SIG-M5 treated with dmso at 0.1 percent for 504 hours (cell line): ENCODE data around the gene COL23A1.

ENCODE experiments used
- DNase-seq: peaks from one replicate; lab custom pipeline; 2025; ENCODE audit not compliant: unreplicated experiment; lab: John Stamatoyannopoulos, UW

COL23A1 gene

DNA sequence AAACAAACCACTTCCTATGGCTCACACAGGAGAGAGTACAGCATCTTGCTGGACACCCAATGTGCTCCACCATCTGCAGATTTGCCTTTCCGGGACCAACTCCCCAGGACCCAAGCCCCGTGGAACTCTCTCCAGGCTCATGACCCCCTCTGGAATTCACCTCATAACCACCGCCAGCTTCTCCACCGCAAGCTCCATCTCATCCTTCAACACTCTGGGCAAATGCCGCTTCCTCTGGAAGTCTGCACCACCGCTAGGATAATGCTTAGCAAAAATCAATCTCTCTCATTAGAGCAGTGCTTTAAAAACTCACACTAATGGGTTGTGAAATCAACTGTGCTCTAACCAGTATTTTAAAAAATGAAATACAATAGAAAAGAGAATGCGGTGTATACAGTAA, 150.0 kb downstream of the COL23A1 start:
- DNase-seq: no peak

DNA sequence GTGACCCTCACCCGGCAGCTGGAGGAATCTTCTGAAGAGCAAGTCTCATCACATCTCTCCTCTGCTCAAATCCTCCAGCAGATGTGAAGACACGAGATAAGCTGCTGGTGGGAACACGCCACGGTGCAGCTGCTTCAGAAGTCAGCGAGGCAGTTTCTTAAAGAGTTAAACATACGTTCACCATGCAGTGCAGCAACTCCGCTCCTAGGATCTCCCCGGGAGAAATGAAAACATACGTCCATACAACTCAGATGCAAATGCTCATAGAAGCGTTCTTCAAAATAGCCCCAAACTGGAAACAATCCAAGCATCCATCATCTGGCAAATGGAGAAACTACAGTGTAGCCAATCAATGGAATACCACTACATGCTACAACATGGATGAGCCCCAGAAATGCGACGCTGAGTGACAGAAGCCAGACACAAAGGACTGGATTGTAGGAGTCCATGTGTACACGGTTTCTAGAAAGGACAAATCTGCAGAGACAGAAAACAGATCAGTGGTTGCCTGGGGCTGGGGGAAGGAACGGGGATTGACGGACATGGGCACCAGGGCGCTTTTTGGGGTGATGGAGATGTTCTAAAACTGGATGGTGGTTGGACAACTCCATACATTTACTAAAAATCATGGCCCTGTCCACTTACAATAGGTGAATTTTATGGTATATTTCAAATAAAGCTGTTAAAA, 150.6 kb downstream of the COL23A1 start:
- DNase-seq: no peak

DNA sequence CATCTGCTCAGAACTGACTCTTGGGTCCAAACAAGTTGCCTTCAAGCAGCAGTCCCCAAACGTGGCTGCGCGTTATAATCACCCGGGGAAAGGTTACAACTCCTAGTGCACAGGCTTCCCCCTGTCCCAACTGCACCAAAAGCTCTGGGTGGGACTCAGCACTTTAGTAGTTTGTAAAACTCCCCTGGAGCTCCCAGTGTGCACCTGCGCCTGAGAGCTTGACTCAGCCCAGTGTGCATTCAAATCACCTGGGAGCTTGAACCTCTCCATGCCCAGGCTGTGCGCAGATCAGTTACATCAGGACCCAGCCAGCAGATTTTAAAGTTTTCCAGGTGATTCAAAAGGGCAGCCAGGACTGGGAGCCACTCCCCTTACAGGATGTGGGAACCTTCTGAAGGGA, 151.4 kb downstream of the COL23A1 start:
- DNase-seq: no peak

- no peak for DNase-seq
Measured at GRCh38 chr5:178437386-178438075, 152.7 kb downstream of the COL23A1 start.

DNA sequence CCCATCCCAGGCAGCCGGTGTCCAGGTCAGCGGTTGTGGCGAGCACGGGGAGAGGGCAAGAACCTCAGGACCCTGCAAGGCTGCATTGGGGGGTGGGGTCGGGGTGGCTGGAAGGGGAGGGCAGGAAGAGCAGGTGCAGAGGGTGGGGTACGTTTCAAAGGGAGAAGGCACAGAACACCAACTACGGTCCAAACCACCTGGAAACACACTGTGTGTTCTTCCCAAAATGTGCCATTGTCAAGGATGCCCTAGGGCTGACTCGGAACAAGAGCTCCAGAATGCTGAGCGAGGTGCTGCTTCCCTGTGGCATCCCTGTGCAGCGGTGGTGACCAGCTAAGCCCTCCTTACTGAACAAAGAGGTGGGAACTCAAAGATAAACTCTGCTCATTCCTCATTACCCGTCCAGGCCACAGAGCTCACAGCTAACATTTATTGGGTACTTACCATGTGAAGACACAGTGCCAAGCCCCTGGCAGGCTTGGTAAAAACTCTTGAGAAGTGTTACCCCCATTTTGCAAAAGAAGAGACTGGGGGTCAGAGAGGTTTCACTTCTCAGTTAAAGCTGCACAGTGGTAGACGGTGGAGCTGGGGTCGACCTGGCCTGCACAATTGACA, 153.8 kb downstream of the COL23A1 start:
- no peak for DNase-seq

GRCh38 chr5:178435321-178436238, 154.6 kb downstream of the COL23A1 start:
- no peak for DNase-seq

DNA sequence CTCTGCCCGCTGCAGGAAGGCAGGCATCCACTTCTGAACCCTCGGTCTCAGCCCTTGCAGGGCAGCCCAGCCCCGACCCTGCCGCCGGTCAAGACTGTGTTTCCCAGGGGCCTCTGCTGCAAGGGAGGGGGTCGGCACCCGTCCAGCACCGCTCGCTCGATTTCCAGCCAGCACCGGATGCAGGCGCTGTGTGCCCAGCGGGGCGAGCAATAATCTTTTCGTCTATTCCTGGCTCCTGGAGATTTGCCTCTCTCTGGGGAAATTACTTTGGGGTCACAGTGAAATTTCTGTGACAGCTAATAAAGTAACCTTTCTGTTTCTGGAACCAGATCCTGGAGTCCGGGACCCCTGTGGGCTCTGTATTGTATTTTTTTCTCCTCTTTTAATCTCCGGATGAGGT, 155.3 kb downstream of the COL23A1 start:
- DNase-seq: no peak

GRCh38 chr5:178434016-178434761, 156.0 kb downstream of the COL23A1 start:
- DNase-seq: no peak

DNA sequence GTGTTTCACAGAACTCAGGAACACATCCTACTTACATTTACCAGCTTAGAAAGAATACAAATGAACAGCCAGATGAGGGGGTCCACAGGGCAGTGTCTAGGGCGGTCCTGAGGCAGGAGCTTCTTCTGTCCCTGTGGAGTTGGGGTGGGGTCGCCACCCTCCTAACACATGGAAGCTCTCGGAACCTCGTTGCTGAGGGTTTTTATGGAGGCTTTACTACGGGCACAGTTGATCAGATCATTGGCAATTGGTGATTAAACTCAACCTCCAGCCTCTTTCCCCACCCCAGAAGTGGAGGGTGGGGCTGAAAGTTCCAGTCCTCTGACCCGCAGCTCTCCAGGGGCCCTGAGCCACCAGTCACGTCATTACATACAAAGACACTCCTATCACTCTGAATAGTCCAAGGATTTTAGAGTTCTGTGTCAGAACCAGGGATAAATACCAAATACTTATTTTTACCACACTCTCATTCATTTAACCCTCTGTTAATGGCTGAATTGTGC, 156.9 kb downstream of the COL23A1 start:
- no peak for DNase-seq

DNA sequence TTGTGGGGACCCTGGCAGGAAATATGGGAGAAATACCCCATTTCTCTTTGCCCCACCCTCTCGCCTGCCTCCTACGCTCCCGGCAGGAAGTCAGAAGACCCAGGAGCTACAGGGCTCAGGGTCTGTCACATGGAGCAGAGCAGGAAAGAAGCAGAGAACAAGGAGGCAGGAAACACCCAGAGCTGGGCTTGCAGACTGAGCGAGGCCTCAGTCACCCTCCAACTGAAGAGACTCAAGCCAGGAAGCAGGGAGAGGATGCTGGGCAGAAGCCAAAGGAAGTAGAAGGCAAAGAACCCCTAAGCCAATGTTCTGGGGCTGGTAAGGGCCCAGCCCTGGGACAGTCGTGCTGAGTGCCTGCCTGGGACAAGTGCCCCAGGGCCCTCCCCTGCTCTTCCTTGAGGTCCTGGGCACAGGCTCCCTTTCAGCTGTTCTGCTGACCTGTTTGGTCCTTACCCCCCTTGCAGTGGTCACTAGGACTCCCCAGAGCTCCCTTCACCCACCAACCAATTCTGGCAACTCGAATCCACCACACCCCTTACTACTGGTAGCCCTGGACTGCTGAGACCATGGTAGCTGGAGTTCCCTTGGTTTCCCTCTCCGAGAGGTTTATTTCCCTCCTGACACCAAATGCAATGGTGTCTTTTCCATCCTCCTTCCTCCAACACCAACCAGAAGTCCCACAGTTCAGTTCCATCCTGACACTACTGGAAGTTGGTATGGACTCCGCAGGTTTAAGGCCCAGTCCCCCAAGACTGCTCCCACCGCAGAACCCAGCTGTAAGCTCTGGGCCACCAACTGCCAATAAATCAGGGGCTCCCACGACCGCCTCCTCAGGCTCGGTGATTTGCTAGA, 157.5 kb downstream of the COL23A1 start:
- no peak for DNase-seq

- DNase-seq: no peak
Measured at GRCh38 chr5:178431782-178432165, 158.4 kb downstream of the COL23A1 start.

GRCh38 chr5:178431063-178431781, 159.0 kb downstream of the COL23A1 start:
- no peak for DNase-seq

- DNase-seq: no peak
Measured at GRCh38 chr5:178430186-178431062, 159.8 kb downstream of the COL23A1 start.

DNA sequence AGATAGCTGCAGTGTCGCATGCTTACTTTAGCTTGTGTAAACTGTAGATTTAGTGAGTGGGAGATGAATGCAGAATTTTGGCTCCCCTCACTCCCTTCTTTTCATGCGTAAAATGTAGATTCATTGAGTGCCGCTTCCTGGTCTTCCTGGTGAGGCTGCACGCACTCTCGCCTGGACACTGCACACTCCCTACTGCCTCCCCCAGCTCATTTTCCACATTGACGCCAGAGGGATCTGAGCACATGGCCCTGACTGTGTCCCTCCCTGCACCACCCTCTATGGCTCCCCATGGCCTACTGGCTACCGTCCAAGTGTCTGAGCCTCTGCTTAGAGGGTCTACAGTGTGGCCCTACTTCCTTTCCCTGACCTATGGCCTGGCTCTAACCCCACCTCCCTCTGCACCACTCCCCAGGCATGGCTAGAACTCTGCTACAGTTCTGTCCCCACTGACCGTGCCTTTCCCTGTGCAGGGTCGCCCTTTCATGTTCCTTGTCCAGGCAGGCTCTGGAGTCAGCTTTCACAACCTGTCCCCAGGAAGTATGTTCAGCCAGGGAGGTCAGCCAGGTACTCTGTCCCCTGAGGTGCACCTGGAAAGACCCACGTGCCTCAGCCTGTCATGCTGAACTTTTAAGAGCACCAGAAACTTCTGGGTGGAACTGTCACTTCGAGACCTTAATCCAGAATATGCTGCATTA, 160.6 kb downstream of the COL23A1 start:
- DNase-seq: no peak

- DNase-seq: no peak
Measured at GRCh38 chr5:178429156-178429468, 161.1 kb downstream of the COL23A1 start.

- no peak for DNase-seq
Measured at GRCh38 chr5:178428341-178429155, 161.6 kb downstream of the COL23A1 start.
